H1 (cell line): ENCODE results near the gene ZNF334. TPM values are rescaled to one million over a fixed set of nuclear protein-coding genes. Genes with fewer than 3 reads are reported as not detected.

ENCODE experiments used
- CTCF ChIA-PET: fragments of 300-600 bp; sonication (Branson Sonifier 250); formaldehyde crosslinking; loops from one replicate; lab custom pipeline; 2021; ENCODE audit not compliant: partially characterized antibody; lab: Charles Lee
- POLR2A ChIA-PET: fragments of 300-600 bp; sonication (Branson Sonifier 250); formaldehyde crosslinking; loops from one replicate; lab custom pipeline; 2021; ENCODE audit warnings: inconsistent platforms; ENCODE audit not compliant: partially characterized antibody; lab: Charles Lee
- DNase-seq, 2 experiments: peaks; one replicate each; pipeline versions ENCODE4 v3.0.0 to v3.0.0-alpha.2; 2010 to 2022; ENCODE audit warnings: low spot score in 2 of 2, low read depth in 1 of 2, mixed read lengths in 1 of 2
- FAIRE-seq: peaks from 2 replicates; lab custom pipeline; 2011; peaks lifted over from hg19 to GRCh38; lab: Jason Lieb, UNC
- H2AFZ ChIP-seq: 2 replicates; pipeline ENCODE4 v1.8.1; 2012; ENCODE audit warnings: low read length, inconsistent platforms
- H2AK5ac ChIP-seq: 2 replicates; pipeline ENCODE4 v1.6.1; 2013; ENCODE audit warnings: low read depth, low read length
- H2BK120ac ChIP-seq: replicated peaks from 2 replicates; pipeline ENCODE3; 2013; ENCODE audit warnings: low read depth, low read length, inconsistent platforms
- H2BK12ac ChIP-seq: 2 replicates; pipeline ENCODE4 v1.6.1; 2013; ENCODE audit warnings: low read depth, low read length
- H2BK15ac ChIP-seq: 2 replicates; pipeline ENCODE4 v1.6.1; 2013; ENCODE audit warnings: low read length
- H2BK20ac ChIP-seq: 2 replicates; pipeline ENCODE4 v1.6.1; 2013; ENCODE audit warnings: low read length
- H2BK5ac ChIP-seq: 2 replicates; pipeline ENCODE4 v1.6.1; 2013; ENCODE audit warnings: low read depth, low read length
- H3K14ac ChIP-seq: 2 replicates; pipeline ENCODE4 v1.6.1; 2013; ENCODE audit warnings: inconsistent platforms; ENCODE audit not compliant: insufficient read length
- H3K18ac ChIP-seq: 2 replicates; pipeline ENCODE4 v1.6.1; 2013; ENCODE audit warnings: low read length; ENCODE audit errors: extremely low read depth
- H3K23ac ChIP-seq: 2 replicates; pipeline ENCODE4 v1.6.1; 2013; ENCODE audit warnings: inconsistent platforms; ENCODE audit not compliant: insufficient read length
- H3K23me2 ChIP-seq: 2 replicates; pipeline ENCODE4 v1.6.1; 2013; ENCODE audit warnings: low read depth, low read length
- H3K27ac ChIP-seq: 2 replicates; pipeline ENCODE4 v1.6.1; 2011; ENCODE audit warnings: low read depth, low read length, inconsistent platforms
- H3K27me3 ChIP-seq, 4 experiments: replicated peaks in 1 of 4; 1 replicate in 1 of 4; 2 replicates in 3 of 4; pipeline versions ENCODE4 v1.6.1 to v1.8.1; 2011 to 2013; ENCODE audit warnings: low read length in 3 of 4, mild to moderate bottlenecking in 3 of 4, inconsistent platforms in 2 of 4, mixed read lengths in 2 of 4, moderate library complexity in 1 of 4; ENCODE audit not compliant: control insufficient read depth in 3 of 4, insufficient read depth in 3 of 4; ENCODE audit errors: extremely low read depth in 1 of 4
- H3K36me3 ChIP-seq, 4 experiments: 2 replicates each; pipeline versions ENCODE4 v1.6.1 to v1.8.1; 2011 to 2013; ENCODE audit warnings: mild to moderate bottlenecking in 4 of 4, low read length in 3 of 4, moderate library complexity in 2 of 4, control low read depth in 1 of 4, inconsistent platforms in 1 of 4; ENCODE audit not compliant: insufficient read depth in 4 of 4, control insufficient read depth in 2 of 4
- H3K4ac ChIP-seq: replicated peaks from 2 replicates; pipeline ENCODE3; 2013; ENCODE audit warnings: low read length, low read depth, mixed read lengths, inconsistent platforms; ENCODE audit not compliant: insufficient read length
- H3K4me1 ChIP-seq, 4 experiments: replicated peaks in 1 of 4; 1 replicate in 1 of 4; 2 replicates in 3 of 4; pipeline versions ENCODE4 v1.6.1 to v1.8.1; 2011 to 2013; ENCODE audit warnings: low read length in 3 of 4, inconsistent platforms in 2 of 4, mixed read lengths in 1 of 4; ENCODE audit not compliant: insufficient read depth in 4 of 4, control insufficient read depth in 3 of 4
- H3K4me2 ChIP-seq, 2 experiments: 2 replicates each; pipeline versions ENCODE4 v1.6.1 to v1.8.1; 2011 to 2013; ENCODE audit warnings: low read depth in 2 of 2, low read length in 2 of 2, control low read depth in 1 of 2, inconsistent platforms in 1 of 2, mild to moderate bottlenecking in 1 of 2; ENCODE audit not compliant: insufficient read depth in 1 of 2
- H3K4me3 ChIP-seq, 4 experiments: fragments of 200-600, 300-600 bp in 1 of 4; sonication (generic), shearing (Covaris generic), sonication (Bioruptor Twin) in 1 of 4; 2 replicates each; pipeline versions ENCODE4 v1.5.1 to v1.8.1; 2011 to 2016; ENCODE audit warnings: low read length in 4 of 4, low read depth in 3 of 4, control low read depth in 2 of 4, inconsistent platforms in 2 of 4, mild to moderate bottlenecking in 2 of 4, mixed read lengths in 1 of 4, moderate library complexity in 1 of 4; ENCODE audit not compliant: insufficient read depth in 2 of 4; ENCODE audit errors: extremely low read depth in 1 of 4
- H3K56ac ChIP-seq: replicated peaks from 2 replicates; pipeline ENCODE3; 2013; ENCODE audit warnings: low read depth, mild to moderate bottlenecking, mixed read lengths, low read length, inconsistent platforms; ENCODE audit not compliant: insufficient read length
- H3K79me1 ChIP-seq: 2 replicates; pipeline ENCODE4 v1.6.1; 2013; ENCODE audit warnings: low read depth, low read length, control low read depth
- H3K79me2 ChIP-seq, 2 experiments: 2 replicates each; pipeline versions ENCODE4 v1.6.1 to v1.8.1; 2012 to 2013; ENCODE audit warnings: low read length in 2 of 2, mild to moderate bottlenecking in 2 of 2, inconsistent platforms in 1 of 2; ENCODE audit not compliant: insufficient read depth in 2 of 2, control insufficient read depth in 1 of 2
- H3K9ac ChIP-seq, 4 experiments: replicated peaks in 1 of 4; 1 replicate in 1 of 4; 2 replicates in 3 of 4; pipeline versions ENCODE4 v1.6.1 to v1.8.1; 2011 to 2013; ENCODE audit warnings: low read depth in 3 of 4, low read length in 3 of 4, control low read depth in 2 of 4, mild to moderate bottlenecking in 2 of 4, moderate library complexity in 2 of 4, inconsistent platforms in 1 of 4; ENCODE audit errors: extremely low read depth in 1 of 4
- H3K9me3 ChIP-seq, 2 experiments: 2 replicates each; pipeline versions ENCODE4 v1.6.1 to v1.8.1; 2012 to 2013; ENCODE audit warnings: mild to moderate bottlenecking in 2 of 2, moderate library complexity in 2 of 2, control low read depth in 1 of 2, inconsistent platforms in 1 of 2, low read depth in 1 of 2, low read length in 1 of 2, mixed read lengths in 1 of 2; ENCODE audit not compliant: insufficient read depth in 2 of 2
- H4K20me1 ChIP-seq, 2 experiments: replicated peaks in 1 of 2; 2 replicates each; pipeline versions ENCODE3 to v1.8.1; 2011 to 2013; ENCODE audit warnings: inconsistent platforms in 2 of 2, low read length in 2 of 2, mild to moderate bottlenecking in 1 of 2; ENCODE audit not compliant: insufficient read depth in 2 of 2, control insufficient read depth in 1 of 2
- H4K5ac ChIP-seq: 2 replicates; pipeline ENCODE4 v1.6.1; 2013; ENCODE audit warnings: low read length, low read depth, mixed read lengths, inconsistent platforms; ENCODE audit not compliant: insufficient read length
- H4K8ac ChIP-seq: 2 replicates; pipeline ENCODE4 v1.8.0; 2013; ENCODE audit warnings: mild to moderate bottlenecking, moderate library complexity, low read length, inconsistent platforms; ENCODE audit not compliant: insufficient read depth; ENCODE audit errors: extremely low read depth
- H4K91ac ChIP-seq: replicated peaks from 2 replicates; pipeline ENCODE3; 2013; ENCODE audit warnings: low read length, mixed read lengths, inconsistent platforms; ENCODE audit not compliant: insufficient read length
- NANOG ChIP-seq: IDR thresholded peaks from 2 replicates; pipeline ENCODE4 v1.6.1; 2011; ENCODE audit warnings: low read length, low read depth, mild to moderate bottlenecking, inconsistent platforms; ENCODE audit not compliant: insufficient read depth, poor library complexity, severe bottlenecking
- POLR2AphosphoS5 ChIP-seq: IDR thresholded peaks from 2 replicates; pipeline ENCODE4 v1.6.1; 2011; ENCODE audit warnings: low read depth, low read length
- RAD21 ChIP-seq, 2 experiments: IDR thresholded peaks in 1 of 2; conservative IDR thresholded peaks in 1 of 2; 2 replicates each; pipeline ENCODE4 v1.6.1; 2011; ENCODE audit warnings: low read depth in 2 of 2, low read length in 2 of 2, improper control_type of control experiment in 1 of 2, inconsistent platforms in 1 of 2, mild to moderate bottlenecking in 1 of 2, moderate library complexity in 1 of 2
- TCF12 ChIP-seq: IDR thresholded peaks from 2 replicates; pipeline ENCODE4 v1.6.1; 2011; ENCODE audit warnings: low read depth, mild to moderate bottlenecking, low read length
- whole genome bisulfite sequencing, 2 experiments: shearing (Covaris generic) in 1 of 2; methylation state at CpG; one replicate each; pipeline versions ENCODE4 v1.1.6 to v1.1.7; 2013 to 2015; ENCODE audit warnings: low lambda C conversion rate in 2 of 2, mixed read lengths in 2 of 2, inconsistent platforms in 1 of 2, low coverage in 1 of 2, missing lambda C conversion rate in 1 of 2; ENCODE audit not compliant: insufficient replicate concordance in 2 of 2, insufficient coverage in 1 of 2, insufficient read length in 1 of 2; ENCODE audit errors: extremely low coverage in 1 of 2, missing lambda C conversion rate in 1 of 2; 5-methylcytosine and 5-hydroxymethylcytosine counted together
- polyA plus RNA-seq, 7 experiments: library from polyadenylated mRNA; depleted of rRNA in 3 of 7; stranded (reverse) in 5 of 7; unstranded in 2 of 7; fragments of >200 nt in 5 of 7; fragments of 200-250 nt in 2 of 7; gene quantifications; 1 replicate in 5 of 7; 2 replicates in 1 of 7; 4 replicates in 1 of 7; pipeline versions ENCODE4 v1.2.1 to v1.2.3, GENCODE V29; 2011 to 2013; ENCODE audit warnings: missing spikeins in 2 of 7, mixed read lengths in 2 of 7
- total RNA-seq: library from RNA; stranded (reverse); fragmentation: NEBNext Ultra II Directional; extraction: Animal tissue kit (Norgen Biotek cat#: 25700); gene quantifications from 2 replicates; pipeline ENCODE4 v1.2.1, GENCODE V29; 2021
- TF ChIP-seq, protein P1 (sequence below): IDR thresholded peaks from 2 replicates; pipeline ENCODE4 v1.6.1; 2012; ENCODE audit warnings: inconsistent platforms

The ZNF334 gene
- total and polyA plus RNA-seq, 2 of the 8 experiments (the other 6 are each of a cell fraction or from before 2014, with no cell fraction given) = 8.8 to 17.8 TPM

DNA sequence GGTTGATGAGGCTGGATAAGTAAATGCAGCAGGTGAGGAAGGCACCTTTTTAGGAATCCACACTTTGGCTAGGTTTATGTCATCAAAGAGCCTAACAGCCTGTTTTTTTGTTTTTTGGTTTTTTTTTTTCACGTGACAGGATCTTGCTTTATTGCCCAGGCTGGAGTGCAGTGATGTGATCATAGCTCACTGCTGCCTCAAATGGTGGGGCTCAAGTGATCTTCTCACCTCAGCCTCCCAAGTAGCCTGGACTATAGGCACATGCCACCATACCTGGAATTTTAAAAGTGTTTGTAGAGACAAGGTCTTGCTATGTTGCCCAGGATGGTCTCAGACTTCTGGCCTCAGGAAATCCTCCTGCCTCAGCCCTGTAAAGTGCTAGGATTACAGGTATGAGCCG lies 36.1 kb downstream of the ZNF334 start:
- no peak overlapping the region for H2BK20ac ChIP-seq
- ChIA-PET CTCF (no interaction called here), POLR2A (no interaction called here)
- no peak overlapping the region for H3K4me2 ChIP-seq
- H3K4me3 ChIP-seq = no peak overlapping the region
- H4K91ac ChIP-seq = no peak overlapping the region
- no peaks in the 10 kb centered on the region for H3K27me3 ChIP-seq
- no peaks in the 10 kb centered on the region; a peak in 1 of 8 replicates for H3K36me3 ChIP-seq
- H3K23me2 ChIP-seq = no peaks in the 10 kb centered on the region
- 88% methylated on average over 2 of the region's 2 CpGs; no CpG with 5 or more reads in 1 of the 2 experiments for WGBS, 2 experiments
- no peak overlapping the region for H4K8ac ChIP-seq
- no peak overlapping the region for H3K27ac ChIP-seq
- no peak overlapping the region for H2AFZ ChIP-seq
- no peaks in the 10 kb centered on the region for H3K79me2 ChIP-seq
- H2BK120ac ChIP-seq = no peak overlapping the region
- no peak overlapping the region for H3K23ac ChIP-seq
- no peak overlapping the region for H4K5ac ChIP-seq
- H3K18ac ChIP-seq = no peak overlapping the region
- no peak overlapping the region for H3K56ac ChIP-seq
- TF ChIP-seq POLR2AphosphoS5 = no peak
- no peak for TF ChIP-seq TCF12
- TF ChIP-seq, protein P1, sequence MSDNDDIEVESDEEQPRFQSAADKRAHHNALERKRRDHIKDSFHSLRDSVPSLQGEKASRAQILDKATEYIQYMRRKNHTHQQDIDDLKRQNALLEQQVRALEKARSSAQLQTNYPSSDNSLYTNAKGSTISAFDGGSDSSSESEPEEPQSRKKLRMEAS = no peak
- TF ChIP-seq RAD21 (IDR thresholded peaks at IDR 0.05 in 1 of 2, conservative IDR thresholded peaks at IDR 0.05 in 1 of 2; ENCODE audit: low read depth in 2 of 2, low read length in 2 of 2) = peak in 1 of 2 experiments; percentile 7; a peak in 1 of 4 replicates
- no peak for TF ChIP-seq NANOG
- no peaks in the 10 kb centered on the region for H3K79me1 ChIP-seq
- no peaks in the 10 kb centered on the region for H4K20me1 ChIP-seq
- H2AK5ac ChIP-seq = no peak overlapping the region
- no peak overlapping the region for H2BK12ac ChIP-seq
- no peak overlapping the region; the same call in 1 of the 2 replicates for H2BK15ac ChIP-seq
- no peak overlapping the region for H3K14ac ChIP-seq
- DNase-seq (no peak), FAIRE-seq (no peak)
- no peak overlapping the region for H3K9ac ChIP-seq
- no peaks in the 10 kb centered on the region for H3K9me3 ChIP-seq
- H3K4me1 ChIP-seq = peaks cover 0 to 10% (median 6%) of the 10 kb centered on the region in 4 experiments; a peak in 4 of 7 replicates
- no peak overlapping the region for H2BK5ac ChIP-seq
- no peak overlapping the region for H3K4ac ChIP-seq
